HCT116 (cell line): ENCODE results near the gene NHLRC4. TPM values are rescaled to one million over a fixed set of nuclear protein-coding genes. Genes with fewer than 3 reads are reported as not detected.

Source experiments
- ATAC-seq: fragments of 200-7000 bp; cut with Tn5 transposase; 2 replicates; pipeline ENCODE4 v1.9.1; 2020; ENCODE audit warnings: mild to moderate bottlenecking, moderate library complexity
- BruUV-seq: library from RNA; stranded (reverse); fragments of 400-500 nt; replicated peaks from 2 replicates; lab custom pipeline; 2021; lab: Mats Ljungman, UMichigan
- CTCF ChIA-PET: fragments of 300-600 bp; sonication (Branson Sonifier 250); formaldehyde crosslinking; loops from one replicate; lab custom pipeline; 2021; ENCODE audit warnings: antibody characterized with exemption; lab: Charles Lee
- POLR2A ChIA-PET: fragments of 300-600, 350-600 bp; sonication (Branson Sonifier 250); formaldehyde crosslinking; loops from one replicate; lab custom pipeline; 2021; ENCODE audit warnings: antibody characterized with exemption; lab: Charles Lee
- RAD21 ChIA-PET, 2 experiments: fragments of 300-600 bp; sonication (Branson Sonifier 250); formaldehyde crosslinking; loops; one replicate each; lab custom pipeline; 2023; ENCODE audit warnings: low total read pairs in 2 of 2; ENCODE audit not compliant: uncharacterized antibody in 2 of 2, unreplicated experiment in 2 of 2, low non-redundant PET in 1 of 2; lab: Charles Lee
- DNase-seq: peaks from one replicate; pipeline ENCODE4 v3.0.0-alpha.2; 2010; ENCODE audit warnings: low read depth, low spot score
- H2AFZ ChIP-seq: fragments of 200-600 bp; shearing (Covaris generic), sonication (generic); 2 replicates; pipeline ENCODE4 v1.6.1; 2017; ENCODE audit warnings: low read depth, mixed run types, mixed read lengths, antibody characterized with exemption, low read length; ENCODE audit not compliant: poor library complexity, severe bottlenecking
- H3K27ac ChIP-seq: 2 replicates; pipeline ENCODE4 v1.5.1; 2012; ENCODE audit warnings: low read depth, low read length
- H3K27me3 ChIP-seq: fragments of 200-600 bp; sonication (generic); 2 replicates; pipeline ENCODE4 v1.6.1; 2016; ENCODE audit warnings: mixed run types, low read length, mixed read lengths; ENCODE audit not compliant: insufficient read depth
- H3K36me3 ChIP-seq, 2 experiments: fragments of 200-500 bp in 1 of 2; fragments of 200-600 bp in 1 of 2; sonication (Bioruptor generic) in 1 of 2; sonication (generic) in 1 of 2; 2 replicates each; pipeline versions ENCODE4 v1.5.1 to v1.6.1; 2014 to 2016; ENCODE audit warnings: low read length in 2 of 2, inconsistent platforms in 1 of 2, mixed read lengths in 1 of 2, mixed run types in 1 of 2; ENCODE audit not compliant: insufficient read depth in 2 of 2, control insufficient read depth in 1 of 2
- H3K4me1 ChIP-seq, 2 experiments: fragments of 200-600 bp in 1 of 2; sonication (generic) in 1 of 2; 2 replicates each; pipeline versions ENCODE4 v1.5.1 to v1.6.1; 2012 to 2017; ENCODE audit warnings: low read length in 2 of 2, inconsistent platforms in 1 of 2, mild to moderate bottlenecking in 1 of 2, mixed read lengths in 1 of 2, mixed run types in 1 of 2, moderate library complexity in 1 of 2; ENCODE audit not compliant: insufficient read depth in 2 of 2, control insufficient read depth in 1 of 2
- H3K4me2 ChIP-seq: fragments of 200-600 bp; sonication (generic); 2 replicates; pipeline ENCODE4 v1.6.1; 2017; ENCODE audit warnings: mixed run types, low read length, mixed read lengths
- H3K4me3 ChIP-seq, 2 experiments: fragments of 200-600 bp in 1 of 2; sonication (generic) in 1 of 2; replicated peaks in 1 of 2; 2 replicates each; pipeline ENCODE4 v1.5.1; 2011 to 2016; ENCODE audit warnings: low read length in 2 of 2, control low read depth in 1 of 2, low read depth in 1 of 2, mild to moderate bottlenecking in 1 of 2, mixed read lengths in 1 of 2, mixed run types in 1 of 2
- H3K79me2 ChIP-seq: fragments of 200-600 bp; sonication (generic); 2 replicates; pipeline ENCODE4 v1.6.1; 2017; ENCODE audit warnings: mild to moderate bottlenecking, mixed run types, low read length, moderate library complexity, mixed read lengths; ENCODE audit not compliant: insufficient read depth
- H3K9ac ChIP-seq: fragments of 200-600 bp; sonication (generic); 2 replicates; pipeline ENCODE4 v1.6.1; 2016; ENCODE audit warnings: low read length, mixed read lengths
- H3K9me2 ChIP-seq: fragments of 200-600 bp; sonication (generic), shearing (Covaris generic); 2 replicates; pipeline ENCODE4 v1.6.1; 2017; ENCODE audit warnings: mixed run types, mild to moderate bottlenecking, moderate library complexity; ENCODE audit not compliant: insufficient read depth
- H3K9me3 ChIP-seq, 2 experiments: fragments of 200-500 bp in 1 of 2; fragments of 200-600 bp in 1 of 2; sonication (Bioruptor generic) in 1 of 2; sonication (generic) in 1 of 2; 2 replicates each; pipeline ENCODE4 v1.6.1; 2014 to 2017; ENCODE audit warnings: low read length in 2 of 2, mixed read lengths in 2 of 2, inconsistent platforms in 1 of 2, low read depth in 1 of 2, mild to moderate bottlenecking in 1 of 2, mixed run types in 1 of 2, moderate library complexity in 1 of 2; ENCODE audit not compliant: control insufficient read depth in 1 of 2, insufficient read depth in 1 of 2
- H4K20me1 ChIP-seq: fragments of 200-600 bp; sonication (generic), shearing (Covaris generic); 2 replicates; pipeline ENCODE4 v1.6.1; 2017; ENCODE audit warnings: mixed run types, mild to moderate bottlenecking, moderate library complexity; ENCODE audit not compliant: insufficient read depth
- ATF3 ChIP-seq: IDR thresholded peaks from 2 replicates; pipeline ENCODE4 v1.6.1; 2012
- CBX3 ChIP-seq: IDR thresholded peaks from 2 replicates; pipeline ENCODE4 v1.6.1; 2012; ENCODE audit warnings: low read depth
- CEBPB ChIP-seq: IDR thresholded peaks from 2 replicates; pipeline ENCODE4 v1.6.1; 2012; ENCODE audit warnings: low read depth
- CTCF ChIP-seq, 3 experiments: fragments of 200-600 bp in 1 of 3; sonication (generic) in 1 of 3; IDR thresholded peaks in 2 of 3; conservative IDR thresholded peaks in 1 of 3; 2 replicates each; pipeline ENCODE4 v1.5.1; 2012 to 2017; ENCODE audit warnings: low read depth in 2 of 3, low read length in 2 of 3, antibody characterized with exemption in 1 of 3, borderline replicate concordance in 1 of 3, control low read depth in 1 of 3, mild to moderate bottlenecking in 1 of 3, mixed read lengths in 1 of 3, mixed run types in 1 of 3, moderate library complexity in 1 of 3; ENCODE audit not compliant: insufficient read depth in 1 of 3
- EGR1 ChIP-seq: IDR thresholded peaks from 2 replicates; pipeline ENCODE4 v1.6.1; 2012; ENCODE audit warnings: low read depth
- EZH2phosphoT487 ChIP-seq: fragments of 200-600 bp; IDR thresholded peaks from 2 replicates; pipeline ENCODE4 v1.6.1; 2018; ENCODE audit warnings: antibody characterized with exemption, borderline replicate concordance
- FOSL1 ChIP-seq: IDR thresholded peaks from 2 replicates; pipeline ENCODE4 v1.6.1; 2012; ENCODE audit warnings: low read depth
- JUND ChIP-seq: IDR thresholded peaks from 2 replicates; pipeline ENCODE4 v1.6.1; 2012
- MAX ChIP-seq: IDR thresholded peaks from 2 replicates; pipeline ENCODE4 v1.6.1; 2012
- RAD21 ChIP-seq: IDR thresholded peaks from 2 replicates; pipeline ENCODE4 v1.6.1; 2012; ENCODE audit warnings: low read depth, mild to moderate bottlenecking
- SIN3A ChIP-seq: IDR thresholded peaks from 2 replicates; pipeline ENCODE4 v1.6.1; 2012; ENCODE audit warnings: low read depth
- SP1 ChIP-seq: IDR thresholded peaks from 2 replicates; pipeline ENCODE4 v1.6.1; 2012; ENCODE audit warnings: low read depth
- SRF ChIP-seq: IDR thresholded peaks from 2 replicates; pipeline ENCODE4 v1.6.1; 2012; ENCODE audit warnings: low read depth
- YY1 ChIP-seq: IDR thresholded peaks from 2 replicates; pipeline ENCODE4 v1.6.1; 2011; ENCODE audit warnings: low read length, low read depth, moderate library complexity, mild to moderate bottlenecking; ENCODE audit not compliant: insufficient replicate concordance; ENCODE audit errors: extremely low read depth
- ZBTB33 ChIP-seq: IDR thresholded peaks from 2 replicates; pipeline ENCODE4 v1.6.1; 2011; ENCODE audit warnings: mild to moderate bottlenecking, low read length, moderate library complexity; ENCODE audit not compliant: insufficient replicate concordance; ENCODE audit errors: extremely low read depth
- ZFX ChIP-seq: fragments of 450-650 bp; IDR thresholded peaks from 2 replicates; pipeline ENCODE4 v1.6.1; 2017
- ZNF274 ChIP-seq: fragments of 200-500 bp; sonication (Bioruptor generic); IDR thresholded peaks from 2 replicates; pipeline ENCODE4 v1.6.1; 2014; ENCODE audit warnings: mild to moderate bottlenecking, low read depth, low read length, inconsistent platforms
- intact Hi-C: fragments of 100-400 bp; cut with micrococcal nuclease; formaldehyde crosslinking; loops from 2 replicates; pipeline ENCODE4 v1.10.0; 2022
- total RNA-seq: library from RNA; stranded (reverse); gene quantifications from one replicate; pipeline ENCODE4 v1.2.1, GENCODE V29; 2021; ENCODE audit not compliant: unreplicated experiment

NHLRC4 gene
- total RNA-seq, 1 experiment from 2014 or later = 0.22 TPM

GRCh38 chr16:522320-523096 lies 44.3 kb upstream of the NHLRC4 start:
- Histone ChIP-seq H3K4me3 (no peak overlapping the region), H2AFZ (no peak overlapping the region), H3K9me3 (no peaks in the 10 kb centered on the region), H4K20me1 (no peaks in the 10 kb centered on the region), H3K27me3 (no peaks in the 10 kb centered on the region), H3K4me2 (no peak overlapping the region), H3K36me3 (no peaks in the 10 kb centered on the region; a peak in 1 of 4 replicates), H3K27ac (no peak overlapping the region), H3K4me1 (peaks cover 14 to 23% of the 10 kb centered on the region in 2 experiments), H3K9me2 (no peaks in the 10 kb centered on the region), H3K79me2 (peaks cover 13% of the 10 kb centered on the region), H3K9ac (no peak overlapping the region)
- ATAC-seq (no peak), DNase-seq (no peak)
- RAD21 ChIA-PET = no interaction called here
- POLR2A ChIA-PET = no interaction called here
- intact Hi-C loops = no loop called here
- TF ChIP-seq ZFX = no peak
- no peak for TF ChIP-seq EZH2phosphoT487
- no peak for TF ChIP-seq SP1
- no peak for TF ChIP-seq ZBTB33
- no peak for TF ChIP-seq SIN3A
- no peak for TF ChIP-seq RAD21
- TF ChIP-seq SRF = no peak
- no peak for TF ChIP-seq ZNF274
- TF ChIP-seq ATF3 = no peak
- no peak for TF ChIP-seq CBX3
- TF ChIP-seq CEBPB = no peak
- no peak for TF ChIP-seq FOSL1
- no peak for TF ChIP-seq MAX
- TF ChIP-seq YY1 = no peak
- no peak for TF ChIP-seq JUND
- TF ChIP-seq CTCF (IDR thresholded peaks at IDR 0.05 in 2 of 3, conservative IDR thresholded peaks at IDR 0.05 in 1 of 3; ENCODE audit: borderline replicate concordance in 1 of 3, insufficient read depth in 1 of 3, low read depth in 2 of 3, low read length in 2 of 3) = no peak
- no peak for TF ChIP-seq EGR1
- CTCF ChIA-PET = no interaction called here
- BruUV-seq = no TSS peak
